HL-60 (cell line): ENCODE data around the gene SFXN1.

Source experiments
- DNase-seq, 2 experiments: peaks; one replicate each; pipeline ENCODE4 v3.0.0-alpha.2; 2010 to 2020; ENCODE audit warnings: low read depth in 1 of 2, low spot score in 1 of 2
- H3K27ac ChIP-seq: fragments of 250-450 bp; sonication (Bioruptor Pico); replicated peaks from 2 replicates; pipeline ENCODE4 v1.5.1; 2020; ENCODE audit warnings: mild to moderate bottlenecking, moderate library complexity
- H3K27me3 ChIP-seq: fragments of 250-450 bp; sonication (Bioruptor Pico); 2 replicates; pipeline ENCODE4 v1.5.1; 2021; ENCODE audit warnings: mild to moderate bottlenecking, moderate library complexity; ENCODE audit not compliant: insufficient read depth, poor library complexity, severe bottlenecking
- H3K4me3 ChIP-seq: replicated peaks from 2 replicates; pipeline ENCODE4 v1.5.1; 2011; ENCODE audit warnings: mild to moderate bottlenecking, control low read depth, low read length; ENCODE audit not compliant: insufficient read depth
- GABPA ChIP-seq: IDR thresholded peaks from 2 replicates; pipeline ENCODE4 v1.6.1; 2012; ENCODE audit warnings: low read depth
- POLR2AphosphoS5 ChIP-seq: IDR thresholded peaks from 2 replicates; pipeline ENCODE4 v1.6.1; 2012; ENCODE audit warnings: low read depth
- SPI1 ChIP-seq: IDR thresholded peaks from 2 replicates; pipeline ENCODE4 v1.6.1; 2012; ENCODE audit warnings: low read depth, mild to moderate bottlenecking, borderline replicate concordance
- TF ChIP-seq, protein P1 (sequence below): IDR thresholded peaks from 2 replicates; pipeline ENCODE4 v1.6.1; 2012; ENCODE audit warnings: low read depth; ENCODE audit not compliant: insufficient replicate concordance
- TF ChIP-seq, protein P2 (sequence below): IDR thresholded peaks from one replicate; pipeline ENCODE4 v1.5.1; 2011; ENCODE audit warnings: low read length, control low read depth, inconsistent platforms; ENCODE audit not compliant: insufficient read depth

The SFXN1 gene

DNA sequence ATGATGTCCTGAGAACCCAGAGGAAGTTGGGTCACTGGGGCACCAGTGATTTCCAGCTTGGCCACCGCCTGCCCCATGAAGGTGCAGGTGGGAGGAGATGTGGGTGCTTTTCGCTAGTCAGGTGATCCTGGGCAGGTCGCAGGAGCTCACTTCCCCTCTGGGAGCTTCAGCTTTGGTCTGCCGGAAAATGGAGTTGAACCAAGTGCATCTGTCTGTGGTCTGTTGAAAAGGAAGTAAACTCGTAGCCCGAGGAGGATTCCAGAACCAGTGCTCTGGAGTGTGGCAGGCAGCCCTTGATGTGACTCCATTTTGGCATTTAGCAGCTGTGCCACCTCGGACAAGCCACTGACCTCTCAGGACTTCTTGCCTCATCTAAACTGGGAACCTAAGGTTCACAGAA, 97.7 kb downstream of the SFXN1 start:
- Histone ChIP-seq H3K27ac (peak overlapping the region; percentile 26), H3K4me3 (no peak overlapping the region), H3K27me3 (no peaks in the 10 kb centered on the region)
- TF ChIP-seq, protein P1, sequence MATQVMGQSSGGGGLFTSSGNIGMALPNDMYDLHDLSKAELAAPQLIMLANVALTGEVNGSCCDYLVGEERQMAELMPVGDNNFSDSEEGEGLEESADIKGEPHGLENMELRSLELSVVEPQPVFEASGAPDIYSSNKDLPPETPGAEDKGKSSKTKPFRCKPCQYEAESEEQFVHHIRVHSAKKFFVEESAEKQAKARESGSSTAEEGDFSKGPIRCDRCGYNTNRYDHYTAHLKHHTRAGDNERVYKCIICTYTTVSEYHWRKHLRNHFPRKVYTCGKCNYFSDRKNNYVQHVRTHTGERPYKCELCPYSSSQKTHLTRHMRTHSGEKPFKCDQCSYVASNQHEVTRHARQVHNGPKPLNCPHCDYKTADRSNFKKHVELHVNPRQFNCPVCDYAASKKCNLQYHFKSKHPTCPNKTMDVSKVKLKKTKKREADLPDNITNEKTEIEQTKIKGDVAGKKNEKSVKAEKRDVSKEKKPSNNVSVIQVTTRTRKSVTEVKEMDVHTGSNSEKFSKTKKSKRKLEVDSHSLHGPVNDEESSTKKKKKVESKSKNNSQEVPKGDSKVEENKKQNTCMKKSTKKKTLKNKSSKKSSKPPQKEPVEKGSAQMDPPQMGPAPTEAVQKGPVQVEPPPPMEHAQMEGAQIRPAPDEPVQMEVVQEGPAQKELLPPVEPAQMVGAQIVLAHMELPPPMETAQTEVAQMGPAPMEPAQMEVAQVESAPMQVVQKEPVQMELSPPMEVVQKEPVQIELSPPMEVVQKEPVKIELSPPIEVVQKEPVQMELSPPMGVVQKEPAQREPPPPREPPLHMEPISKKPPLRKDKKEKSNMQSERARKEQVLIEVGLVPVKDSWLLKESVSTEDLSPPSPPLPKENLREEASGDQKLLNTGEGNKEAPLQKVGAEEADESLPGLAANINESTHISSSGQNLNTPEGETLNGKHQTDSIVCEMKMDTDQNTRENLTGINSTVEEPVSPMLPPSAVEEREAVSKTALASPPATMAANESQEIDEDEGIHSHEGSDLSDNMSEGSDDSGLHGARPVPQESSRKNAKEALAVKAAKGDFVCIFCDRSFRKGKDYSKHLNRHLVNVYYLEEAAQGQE, result no peak
- TF ChIP-seq POLR2AphosphoS5 (0 out of 2 replicates have a peak, but pooled peaks have one; percentile 23), GABPA (no peak), SPI1 (peak; percentile 88; the same call in 1 of the 2 replicates)
- TF ChIP-seq, protein P2, sequence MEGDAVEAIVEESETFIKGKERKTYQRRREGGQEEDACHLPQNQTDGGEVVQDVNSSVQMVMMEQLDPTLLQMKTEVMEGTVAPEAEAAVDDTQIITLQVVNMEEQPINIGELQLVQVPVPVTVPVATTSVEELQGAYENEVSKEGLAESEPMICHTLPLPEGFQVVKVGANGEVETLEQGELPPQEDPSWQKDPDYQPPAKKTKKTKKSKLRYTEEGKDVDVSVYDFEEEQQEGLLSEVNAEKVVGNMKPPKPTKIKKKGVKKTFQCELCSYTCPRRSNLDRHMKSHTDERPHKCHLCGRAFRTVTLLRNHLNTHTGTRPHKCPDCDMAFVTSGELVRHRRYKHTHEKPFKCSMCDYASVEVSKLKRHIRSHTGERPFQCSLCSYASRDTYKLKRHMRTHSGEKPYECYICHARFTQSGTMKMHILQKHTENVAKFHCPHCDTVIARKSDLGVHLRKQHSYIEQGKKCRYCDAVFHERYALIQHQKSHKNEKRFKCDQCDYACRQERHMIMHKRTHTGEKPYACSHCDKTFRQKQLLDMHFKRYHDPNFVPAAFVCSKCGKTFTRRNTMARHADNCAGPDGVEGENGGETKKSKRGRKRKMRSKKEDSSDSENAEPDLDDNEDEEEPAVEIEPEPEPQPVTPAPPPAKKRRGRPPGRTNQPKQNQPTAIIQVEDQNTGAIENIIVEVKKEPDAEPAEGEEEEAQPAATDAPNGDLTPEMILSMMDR, result no peak
- DNase-seq, result peak; percentile 69 to 84

- H3K4me3 ChIP-seq, result no peak overlapping the region
- TF ChIP-seq GABPA (no peak), POLR2AphosphoS5 (no peak), SPI1 (no peak)
- TF ChIP-seq, protein P1, result no peak
- TF ChIP-seq, protein P2, result no peak
- H3K27me3 ChIP-seq, result no peaks in the 10 kb centered on the region
- no peak for DNase-seq
- H3K27ac ChIP-seq, result peak overlapping the region; percentile 26
These were observed 98.2 kb downstream of the SFXN1 start for GRCh38 chr5:175576591-175576990.
